ENCODE measurements around the gene LHX4.

- TF ChIP-seq POLR2AphosphoS5 (IDR thresholded peaks at IDR 0.05) (no peak), POLR2A (IDR thresholded peaks at IDR 0.05) (no peak), EP300 (IDR thresholded peaks at IDR 0.05) (no peak)
Observed at GRCh38 chr1:180188684-180189175, 41.3 kb upstream of the LHX4 start.
